ENCODE data around the gene FTHL17.

DNA sequence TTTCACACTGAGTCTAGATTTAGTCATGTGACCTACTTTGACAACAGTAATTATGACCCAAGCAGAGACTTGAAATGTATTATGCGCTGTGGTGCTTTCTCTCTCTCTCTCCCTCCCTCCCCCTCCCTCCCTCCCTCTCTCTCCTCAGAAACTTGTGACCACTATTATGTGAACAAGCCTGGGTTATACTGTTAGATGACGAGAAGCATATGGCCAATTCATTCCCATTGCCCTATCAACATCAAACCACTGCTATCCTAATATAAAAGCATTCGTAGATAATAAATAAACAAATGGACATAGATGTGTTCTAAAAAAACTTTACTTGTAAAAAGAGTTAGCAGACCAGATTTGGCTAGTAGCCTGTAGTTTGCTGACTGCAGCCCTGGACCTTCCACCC is 18.2 kb downstream of the FTHL17 start:
- TF ChIP-seq, protein P1, sequence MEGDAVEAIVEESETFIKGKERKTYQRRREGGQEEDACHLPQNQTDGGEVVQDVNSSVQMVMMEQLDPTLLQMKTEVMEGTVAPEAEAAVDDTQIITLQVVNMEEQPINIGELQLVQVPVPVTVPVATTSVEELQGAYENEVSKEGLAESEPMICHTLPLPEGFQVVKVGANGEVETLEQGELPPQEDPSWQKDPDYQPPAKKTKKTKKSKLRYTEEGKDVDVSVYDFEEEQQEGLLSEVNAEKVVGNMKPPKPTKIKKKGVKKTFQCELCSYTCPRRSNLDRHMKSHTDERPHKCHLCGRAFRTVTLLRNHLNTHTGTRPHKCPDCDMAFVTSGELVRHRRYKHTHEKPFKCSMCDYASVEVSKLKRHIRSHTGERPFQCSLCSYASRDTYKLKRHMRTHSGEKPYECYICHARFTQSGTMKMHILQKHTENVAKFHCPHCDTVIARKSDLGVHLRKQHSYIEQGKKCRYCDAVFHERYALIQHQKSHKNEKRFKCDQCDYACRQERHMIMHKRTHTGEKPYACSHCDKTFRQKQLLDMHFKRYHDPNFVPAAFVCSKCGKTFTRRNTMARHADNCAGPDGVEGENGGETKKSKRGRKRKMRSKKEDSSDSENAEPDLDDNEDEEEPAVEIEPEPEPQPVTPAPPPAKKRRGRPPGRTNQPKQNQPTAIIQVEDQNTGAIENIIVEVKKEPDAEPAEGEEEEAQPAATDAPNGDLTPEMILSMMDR (IDR thresholded peaks at IDR 0.05; ENCODE audit: insufficient read depth, low read depth, low read length) = no peak
- TF ChIP-seq EZH2 (IDR thresholded peaks at IDR 0.05; ENCODE audit: insufficient read depth, low read length) = no peak
